GM21447 (cell line): ENCODE measurements around the gene MKRN2.
"Not testable (repeated sequence)": the region's sequence is repeated elsewhere in the genome, so short reads cannot be mapped to it uniquely, and the experiment has no call there.

Source experiments
- ATAC-seq: cut with Tn5 transposase; IDR thresholded peaks from one replicate; pipeline ENCODE4 v1.9.1; 2021; ENCODE audit not compliant: unreplicated experiment

Gene MKRN2

GRCh38 chr3:12585181-12585580 lies 28.3 kb downstream of the MKRN2 start:
- ATAC-seq, result no peak

DNA sequence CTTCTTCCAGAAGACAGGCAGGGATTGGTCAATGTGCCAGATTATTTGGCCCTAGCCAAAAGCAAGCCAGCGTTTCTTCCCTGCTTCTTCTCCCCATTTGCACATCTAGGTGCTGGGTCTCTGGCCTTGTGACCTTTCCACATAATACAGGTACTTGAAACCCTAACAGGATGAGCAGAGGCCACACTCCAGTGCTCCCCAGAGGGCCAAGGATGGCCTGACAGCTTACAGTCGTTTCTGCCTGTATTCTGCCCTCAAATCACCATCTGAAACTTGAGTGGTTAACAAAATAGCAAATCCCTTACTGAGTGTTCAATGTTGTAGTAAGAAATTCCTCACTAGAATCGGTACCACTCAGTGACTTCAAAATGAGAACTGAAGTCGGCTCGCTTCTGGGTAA lies 29.1 kb downstream of the MKRN2 start:
- peak; percentile 72 for ATAC-seq

- ATAC-seq, result peak; percentile 16
These were observed 29.5 kb downstream of the MKRN2 start for GRCh38 chr3:12586403-12586802.

DNA sequence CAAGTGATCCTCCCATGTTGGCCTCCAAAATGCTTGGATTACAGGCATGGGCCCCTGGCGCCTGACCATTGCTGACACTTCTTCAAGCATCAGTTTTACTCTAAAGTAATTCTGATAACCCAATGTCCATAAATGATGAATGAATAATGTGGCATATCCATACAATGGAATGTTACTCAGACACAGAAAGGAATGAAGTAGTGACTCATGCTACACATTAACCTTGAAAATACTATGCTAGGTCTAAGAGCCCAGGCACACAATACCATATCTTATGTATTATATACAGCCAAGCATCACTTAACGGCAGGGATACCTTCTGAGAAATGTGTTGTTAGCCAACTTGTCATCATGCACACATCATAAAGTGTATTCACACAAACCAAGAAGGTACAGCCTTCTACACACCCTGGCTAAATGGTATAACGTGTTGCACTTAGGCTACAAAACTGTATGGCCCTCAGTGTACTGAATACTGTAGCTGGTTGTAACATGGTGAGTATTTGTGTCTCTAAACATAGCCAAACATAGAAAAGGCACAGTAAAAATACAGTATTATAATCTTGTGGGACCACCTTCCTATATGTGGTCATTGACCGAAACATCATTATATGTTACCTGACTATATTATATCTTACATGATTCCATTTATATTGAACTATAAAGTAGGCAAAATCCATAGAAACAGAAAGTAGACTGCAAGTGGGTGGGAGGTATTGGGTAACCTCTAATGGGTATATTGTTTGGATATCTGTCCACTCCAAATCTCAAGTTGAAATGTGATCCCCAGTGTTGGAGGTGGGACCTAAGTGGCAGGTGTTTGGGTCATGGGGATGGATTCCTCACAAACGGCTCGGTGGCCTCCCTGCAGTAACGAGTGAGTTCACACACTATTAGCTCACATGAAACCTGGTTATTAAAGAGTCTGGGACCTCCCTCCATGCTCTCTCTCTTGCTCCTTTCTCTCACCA lies 31.4 kb downstream of the MKRN2 start:
- no peak for ATAC-seq

- no peak for ATAC-seq
These were observed 33.2 kb downstream of the MKRN2 start for GRCh38 chr3:12590096-12590495.

GRCh38 chr3:12591456-12591855 lies 34.6 kb downstream of the MKRN2 start:
- no peak for ATAC-seq

GRCh38 chr3:12591997-12592715 lies 35.3 kb downstream of the MKRN2 start:
- ATAC-seq, result no peak

- no peak for ATAC-seq
These were observed 36.6 kb downstream of the MKRN2 start for GRCh38 chr3:12593473-12593872.

- ATAC-seq, result no peak
These were observed 42.0 kb downstream of the MKRN2 start for GRCh38 chr3:12598890-12599289.

DNA sequence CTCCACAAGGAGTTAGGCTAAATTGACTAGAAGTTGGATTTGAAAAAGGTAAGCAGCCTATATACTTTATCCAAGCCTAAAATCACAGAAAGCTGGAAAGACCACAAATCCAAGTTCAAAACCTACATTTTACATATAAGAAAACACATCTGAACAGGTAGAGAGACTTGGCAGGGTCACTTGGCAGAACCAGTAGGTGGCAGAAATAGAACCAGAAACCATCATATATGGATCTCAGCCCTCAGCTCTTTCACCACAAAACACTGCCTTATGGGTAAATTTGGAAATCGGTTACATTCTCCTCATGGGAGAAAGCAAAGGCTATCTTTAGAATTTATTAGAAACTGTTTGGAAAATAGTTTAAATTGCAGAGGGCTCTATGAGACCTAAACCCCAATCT lies 44.2 kb downstream of the MKRN2 start:
- no peak for ATAC-seq

DNA sequence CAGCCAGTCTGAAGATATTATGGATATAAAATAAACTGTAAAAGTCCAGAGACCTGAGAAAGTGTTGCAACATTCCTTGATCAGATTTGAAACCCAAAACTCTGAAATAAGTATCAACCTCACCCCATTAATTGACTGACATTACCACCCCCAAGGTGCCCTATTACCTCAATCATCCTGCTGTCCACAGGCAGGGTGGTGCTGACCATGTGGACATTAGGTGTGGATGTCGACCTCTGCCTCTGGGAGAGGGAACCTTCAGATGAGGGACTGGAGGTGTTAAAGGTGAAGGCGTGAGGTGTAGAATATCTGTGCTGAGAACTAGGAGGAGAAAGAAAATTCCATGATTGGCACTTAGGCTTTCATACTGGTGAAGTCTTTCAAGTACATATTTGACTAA lies 47.1 kb downstream of the MKRN2 start:
- ATAC-seq, result no peak

DNA sequence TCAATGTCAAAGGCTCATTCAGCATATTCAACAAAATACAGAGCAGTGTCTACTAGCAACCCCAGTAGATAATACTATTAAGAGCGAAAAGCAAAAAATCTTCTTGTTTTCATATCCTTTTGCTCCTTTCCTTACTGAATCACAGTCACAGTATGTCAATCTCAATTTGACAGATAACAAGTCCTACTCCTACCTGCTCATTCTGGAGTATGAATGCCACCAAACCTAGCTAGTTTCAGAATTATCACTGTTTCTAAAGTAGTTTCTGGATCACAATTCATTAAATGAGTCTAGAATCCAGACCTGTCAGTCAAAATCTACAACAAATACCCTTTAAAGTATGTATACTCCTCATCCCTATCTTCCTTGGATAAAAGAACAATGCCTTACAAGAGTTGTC lies 51.5 kb downstream of the MKRN2 start:
- no peak for ATAC-seq

- ATAC-seq, result no peak
These were observed 54.2 kb downstream of the MKRN2 start for GRCh38 chr3:12611117-12611516.

- ATAC-seq, result no peak
These were observed 55.8 kb downstream of the MKRN2 start for GRCh38 chr3:12612514-12613226.

GRCh38 chr3:12613250-12613649 lies 56.4 kb downstream of the MKRN2 start:
- no peak for ATAC-seq

DNA sequence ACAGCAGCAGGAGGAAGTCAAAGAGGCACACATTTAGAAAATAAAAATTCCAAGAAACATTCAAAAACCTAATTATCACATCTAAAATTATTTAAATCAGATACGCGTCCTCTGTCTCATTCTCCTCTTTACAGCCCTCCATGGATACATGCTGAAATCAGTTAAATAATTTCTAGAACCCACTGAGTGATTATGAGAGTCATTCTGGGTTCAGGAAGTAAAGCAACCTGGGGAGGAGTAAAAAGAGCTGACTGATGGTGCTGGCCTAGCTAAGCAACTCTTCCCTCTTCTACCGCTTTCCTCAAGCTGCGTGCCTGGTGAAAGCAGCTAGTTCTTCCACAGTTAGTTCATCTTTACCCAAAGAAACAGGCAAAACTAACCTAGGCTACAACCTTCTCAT lies 58.4 kb downstream of the MKRN2 start:
- ATAC-seq, result no peak

- no peak for ATAC-seq
These were observed 61.5 kb downstream of the MKRN2 start for GRCh38 chr3:12618426-12618825.

DNA sequence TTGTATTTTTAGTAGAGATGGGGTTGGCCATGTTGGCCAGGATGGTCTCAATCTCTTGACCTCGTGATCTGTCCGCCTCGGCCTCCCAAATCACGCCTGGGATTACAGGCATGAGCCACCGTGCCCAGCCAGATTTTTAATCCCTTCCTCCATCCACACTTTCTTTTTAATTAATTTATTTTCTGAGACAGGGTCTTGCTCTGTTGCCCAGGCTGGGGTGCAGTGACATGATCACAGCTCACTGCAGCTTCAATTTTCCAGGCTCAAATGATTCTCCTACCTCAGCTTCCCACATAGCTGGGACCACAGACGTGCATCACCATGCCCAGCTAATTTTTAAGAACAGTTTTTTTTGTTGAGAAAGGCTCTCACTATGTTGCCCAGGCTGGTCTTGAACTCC lies 63.4 kb downstream of the MKRN2 start:
- no peak for ATAC-seq

- no peak for ATAC-seq
These were observed 63.8 kb downstream of the MKRN2 start for GRCh38 chr3:12620729-12621128.

- no peak for ATAC-seq
These were observed 65.4 kb downstream of the MKRN2 start for GRCh38 chr3:12622335-12622734.

- no peak for ATAC-seq
These were observed 67.2 kb downstream of the MKRN2 start for GRCh38 chr3:12624056-12624455.

DNA sequence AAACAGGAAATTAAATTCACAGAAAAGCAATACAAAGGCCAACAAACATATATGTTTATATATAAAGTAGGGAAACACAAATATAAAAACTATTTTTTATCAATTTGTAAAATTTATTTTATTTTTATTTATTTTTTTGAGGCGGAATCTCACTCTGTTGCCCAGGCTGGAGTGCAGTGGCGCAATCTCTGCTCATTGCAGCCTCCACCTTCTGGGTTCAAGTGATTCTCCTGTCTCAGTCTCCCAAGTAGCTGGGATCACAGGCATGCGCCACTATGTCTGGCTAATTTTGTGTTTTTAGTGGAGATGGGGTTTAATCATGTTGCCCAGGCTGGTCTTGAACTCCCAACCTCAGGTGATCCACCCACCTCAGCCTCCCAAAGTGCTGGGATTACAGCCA lies 68.1 kb downstream of the MKRN2 start:
- ATAC-seq, result not testable (repeated sequence)
